ENCODE results near the gene TOPORS.
"Not testable (repeated sequence)": the region's sequence is repeated elsewhere in the genome, so short reads cannot be mapped to it uniquely, and the experiment has no call there.

Gene TOPORS

GRCh38 chr9:32552172-32552872, at the start of gene TOPORS, which contains the start of gene SMIM27:
Gene TOPORS (minus strand): TSS chr9:32552586. CDS start chr9:32552436, 150 bp downstream.
Gene SMIM27 (plus strand): TSS chr9:32552327. CDS start chr9:32552435, 108 bp downstream.
- DNase-seq (ENCODE audit: low read depth): peak; percentile 90

- not testable (repeated sequence) for DNase-seq (ENCODE audit: low read depth)
These were observed 46.6 kb upstream of the TOPORS start for GRCh38 chr9:32599021-32599420.

GRCh38 chr9:32596936-32597335, 44.5 kb upstream of the TOPORS start:
- no peak for DNase-seq (ENCODE audit: low read depth)

DNA sequence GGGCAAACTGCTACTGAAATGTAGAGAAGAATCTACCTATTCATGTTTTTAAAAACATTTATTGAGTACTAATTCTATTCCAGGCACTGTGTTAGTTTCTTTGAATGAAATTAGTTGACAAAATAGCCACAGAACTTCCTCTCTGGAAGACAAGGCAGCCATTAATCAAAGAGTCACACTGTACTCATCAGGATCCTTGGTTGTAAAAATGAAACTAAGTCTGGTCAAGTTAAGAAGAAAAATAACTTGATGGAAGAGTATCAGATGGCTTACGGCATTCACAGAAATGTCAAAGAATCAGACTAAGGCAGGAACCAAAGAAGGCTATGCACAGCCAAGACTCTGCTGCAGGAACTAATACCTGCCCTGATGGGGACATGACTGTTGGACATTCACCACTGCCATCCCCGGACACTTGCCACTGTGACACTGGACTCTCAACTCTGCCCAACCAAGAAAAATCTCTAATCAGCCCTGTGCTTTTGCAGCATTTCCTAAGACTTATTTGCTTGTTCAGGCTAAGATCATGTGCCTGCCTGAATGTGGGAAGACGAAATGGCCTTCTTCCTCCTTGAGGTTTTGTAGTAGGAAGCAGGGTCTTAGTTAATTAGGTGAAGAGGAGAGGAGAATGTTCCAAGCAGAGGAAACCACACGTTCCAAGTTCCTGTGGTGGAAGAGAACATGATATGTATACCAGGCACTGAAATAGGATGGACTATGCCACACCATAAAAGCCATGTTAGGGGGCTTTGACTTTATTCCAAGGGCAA, 43.9 kb upstream of the TOPORS start:
- no peak for DNase-seq (ENCODE audit: low read depth)

DNA sequence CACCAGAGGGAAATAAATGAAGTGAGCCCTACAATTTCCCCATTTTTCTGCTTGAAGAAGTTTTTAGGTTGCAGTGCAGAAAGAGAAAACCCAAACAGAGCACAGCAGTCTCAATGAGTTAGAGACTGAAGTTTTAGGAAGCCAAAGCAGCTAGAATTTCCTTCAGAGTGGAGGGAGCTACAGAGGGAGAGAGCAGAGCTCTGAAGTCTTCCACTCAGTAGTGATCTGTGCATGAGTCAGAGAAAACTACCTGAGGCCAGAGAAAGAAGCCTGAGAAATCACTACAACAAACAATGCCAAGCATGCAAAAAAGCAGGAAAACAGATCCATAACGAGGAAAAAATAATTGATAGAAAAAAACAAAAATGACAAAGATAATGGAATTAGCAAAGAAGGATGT, 38.5 kb upstream of the TOPORS start:
- DNase-seq (ENCODE audit: low read depth): no peak

- DNase-seq (ENCODE audit: low read depth): no peak
These were observed 38.1 kb upstream of the TOPORS start for GRCh38 chr9:32590476-32590875.

DNA sequence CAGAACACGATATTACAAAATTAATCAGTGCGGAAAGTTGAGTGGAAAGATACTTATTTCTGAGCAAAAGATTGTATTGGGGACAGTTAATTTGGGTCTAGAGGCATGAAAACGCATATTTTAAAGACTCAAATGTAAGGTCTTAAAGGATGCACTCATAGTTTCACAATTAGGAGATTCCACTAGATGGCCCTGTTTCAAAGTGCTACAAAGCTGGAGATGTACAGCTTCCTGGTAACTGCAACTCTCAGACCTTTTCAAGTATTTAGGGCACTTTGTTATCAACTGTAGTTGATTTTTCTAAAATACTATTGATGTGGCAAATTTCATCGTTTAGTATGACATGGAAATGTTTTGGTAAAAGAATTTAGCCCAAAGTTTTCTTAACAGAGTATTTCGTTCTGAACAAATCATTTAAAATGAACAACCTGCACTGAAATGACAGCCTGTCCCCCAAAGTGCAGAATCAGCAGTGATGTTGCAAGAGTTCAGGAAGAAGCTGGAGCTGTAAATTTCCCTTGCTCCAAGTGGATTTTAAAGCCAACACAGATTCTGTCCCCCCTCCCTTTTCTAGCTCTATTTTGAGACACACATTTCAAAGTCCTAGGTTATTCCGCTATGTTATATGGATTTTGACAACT, 36.8 kb upstream of the TOPORS start:
- peak; percentile 56 for DNase-seq (ENCODE audit: low read depth)

DNA sequence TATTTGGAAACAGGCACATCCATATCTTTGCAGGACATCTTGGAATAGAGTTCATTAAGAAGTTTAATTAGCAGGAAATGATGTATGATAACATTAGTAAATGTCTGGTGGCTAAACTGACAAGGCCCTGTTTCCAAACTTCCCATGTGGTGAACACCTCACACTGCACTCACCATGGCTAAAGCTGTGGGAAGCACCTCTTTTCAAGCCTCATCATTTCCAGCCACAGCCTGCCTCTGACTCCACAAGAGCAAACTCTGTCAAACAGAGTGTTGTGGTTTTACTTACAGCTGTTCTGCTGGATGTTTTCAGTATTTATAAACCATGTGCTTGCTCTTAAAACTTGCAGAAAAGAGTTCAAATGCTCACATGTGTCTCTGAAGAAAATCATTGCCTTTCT, 35.5 kb upstream of the TOPORS start:
- no peak for DNase-seq (ENCODE audit: low read depth)

DNA sequence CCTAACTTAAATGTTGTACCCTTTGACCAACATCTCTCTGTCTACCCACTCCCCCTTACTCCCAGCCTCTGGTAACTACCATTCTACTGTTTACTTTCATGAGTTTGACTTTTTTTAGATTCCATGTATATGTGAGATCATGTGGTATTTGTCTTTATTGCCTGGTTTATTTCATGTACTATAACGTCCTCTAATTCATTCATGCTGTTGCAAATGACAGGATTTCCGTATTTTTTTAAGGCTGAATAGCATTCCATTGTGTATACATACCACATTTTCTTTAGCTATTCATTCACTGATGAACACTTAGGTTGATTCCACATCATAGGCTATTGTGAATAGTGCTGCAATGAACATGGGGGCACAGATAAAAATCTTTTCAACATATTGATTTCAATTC, 32.4 kb upstream of the TOPORS start:
- peak; percentile 48 for DNase-seq (ENCODE audit: low read depth)

GRCh38 chr9:32581512-32582143, 29.2 kb upstream of the TOPORS start:
- DNase-seq (ENCODE audit: low read depth): peak; percentile 55

GRCh38 chr9:32580631-32581300, 28.4 kb upstream of the TOPORS start:
- no peak for DNase-seq (ENCODE audit: low read depth)

- peak; percentile 62 for DNase-seq (ENCODE audit: low read depth)
These were observed 27.4 kb upstream of the TOPORS start for GRCh38 chr9:32579706-32580331.

- DNase-seq (ENCODE audit: low read depth): peak; percentile 6
These were observed 26.6 kb upstream of the TOPORS start for GRCh38 chr9:32578976-32579375.

DNA sequence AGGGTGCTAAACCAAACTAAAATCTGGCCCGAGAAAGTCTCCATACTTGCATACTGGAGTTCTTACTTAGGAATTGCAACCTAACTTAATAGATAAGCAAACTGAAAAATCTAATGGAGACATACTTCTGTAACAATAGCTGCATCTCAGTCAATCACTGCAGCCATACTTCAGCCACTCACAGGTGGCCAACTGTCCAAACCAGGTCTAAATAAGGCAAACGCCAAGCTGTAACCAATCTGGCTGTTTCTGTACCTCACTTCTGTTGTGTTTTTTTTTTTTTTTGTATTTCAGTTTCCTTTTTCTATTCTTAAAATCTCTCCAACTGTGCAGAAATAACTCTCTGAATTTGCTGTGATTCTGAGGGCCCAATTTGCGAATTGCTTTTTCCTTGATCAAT, 24.9 kb upstream of the TOPORS start:
- no peak for DNase-seq (ENCODE audit: low read depth)

DNA sequence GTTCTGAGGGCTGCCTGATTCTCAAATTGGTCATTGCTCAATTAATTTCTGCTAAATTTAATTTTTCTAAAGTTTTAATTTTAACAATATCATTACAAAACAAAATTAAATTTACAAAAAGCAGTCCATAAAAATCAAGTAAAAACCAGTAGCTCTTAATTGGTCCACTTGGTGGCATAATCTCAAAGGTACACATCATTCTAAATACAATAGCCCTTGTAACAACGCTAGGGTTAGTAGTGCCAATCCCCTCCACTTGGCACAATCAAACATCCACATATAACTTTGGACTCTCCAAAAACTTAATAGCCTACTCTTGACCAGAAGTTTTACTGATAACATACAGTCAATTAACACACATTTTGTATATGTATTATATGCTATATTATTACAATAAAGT, 22.5 kb upstream of the TOPORS start:
- DNase-seq (ENCODE audit: low read depth): no peak

GRCh38 chr9:32573821-32574220, 21.4 kb upstream of the TOPORS start:
- DNase-seq (ENCODE audit: low read depth): no peak

GRCh38 chr9:32572900-32573523, 20.6 kb upstream of the TOPORS start, which contains the start of gene NDUFB6:
Gene NDUFB6 (minus strand): TSS chr9:32573159. CDS start chr9:32573060, 99 bp downstream.
- DNase-seq (ENCODE audit: low read depth): peak; percentile 91

DNA sequence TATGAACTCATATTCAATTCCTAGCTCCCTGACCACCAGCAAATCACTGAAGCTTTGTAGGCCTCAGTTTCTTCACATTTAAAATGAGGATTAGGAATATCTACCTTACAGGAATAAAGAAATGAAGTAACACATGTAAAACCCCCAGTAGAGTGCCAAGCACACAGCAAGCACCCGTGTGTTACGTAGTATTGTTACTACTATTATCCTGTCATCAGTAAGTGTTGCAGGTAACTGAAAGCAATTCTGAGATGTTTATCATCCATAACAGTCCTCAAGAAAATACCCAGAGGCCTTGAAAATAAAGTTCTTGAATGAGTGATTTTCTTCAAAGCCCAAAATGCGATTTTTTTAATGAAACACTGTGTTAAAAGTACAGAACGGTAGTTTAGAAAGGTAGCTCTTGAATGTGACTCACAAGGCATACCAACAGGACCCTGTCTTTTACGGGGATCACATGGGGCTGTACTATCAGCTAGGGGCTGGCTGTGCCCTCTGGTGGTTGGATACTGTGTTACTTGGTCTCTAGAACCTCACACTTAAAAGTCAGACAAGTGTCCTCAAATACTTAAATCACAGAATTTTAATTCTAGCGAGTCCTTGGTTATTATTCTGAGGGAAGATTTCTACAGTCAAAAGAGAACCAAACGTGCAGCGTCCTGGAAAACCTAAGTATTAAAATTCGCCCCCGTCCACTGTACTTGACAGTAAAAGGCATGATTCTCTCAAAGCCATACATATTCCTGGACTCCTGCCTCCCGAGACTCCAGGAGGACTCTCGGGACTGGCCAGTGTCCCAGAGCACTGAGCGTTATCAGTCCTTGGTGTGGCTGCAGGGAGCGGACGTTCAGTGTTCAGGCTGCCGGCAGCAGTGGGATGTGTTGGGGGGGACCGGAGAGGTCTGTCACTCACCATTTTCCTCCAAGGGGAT, 19.8 kb upstream of the TOPORS start:
- peak; percentile 80 for DNase-seq (ENCODE audit: low read depth)

DNA sequence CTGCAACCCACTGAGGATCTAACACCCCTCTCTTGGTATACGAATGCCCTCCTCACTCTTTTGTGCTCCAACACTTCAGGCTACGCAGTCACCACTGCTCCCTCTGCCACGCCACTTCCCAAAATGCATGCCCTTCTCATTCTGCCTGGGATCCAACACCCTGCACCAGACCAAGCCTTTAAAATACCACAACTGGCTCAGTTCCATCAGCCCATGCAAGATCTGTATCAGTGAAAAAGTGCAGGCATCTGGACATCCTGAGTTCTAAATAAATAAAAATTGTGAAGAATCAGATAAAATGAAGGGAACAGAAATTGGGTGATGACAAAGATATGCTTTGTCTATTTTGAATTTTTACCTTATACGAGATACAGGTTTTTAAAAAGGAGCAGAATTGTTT, 17.9 kb upstream of the TOPORS start:
- DNase-seq (ENCODE audit: low read depth): no peak

- DNase-seq (ENCODE audit: low read depth): no peak
These were observed 14.4 kb upstream of the TOPORS start for GRCh38 chr9:32566770-32567169.
